Activated CD8-positive, alpha-beta T cell treated with anti-CD3 and anti-CD28 coated beads for 36 hours (primary cell): ENCODE results near the gene PID1. TPM values are rescaled to one million over a fixed set of nuclear protein-coding genes. Genes with fewer than 3 reads are reported as not detected.

Experiments used
- ATAC-seq: fragments of 200-7000 bp; cut with Tn5 transposase; one replicate; pipeline ENCODE4 v1.10.0; 2021; ENCODE audit warnings: mild to moderate bottlenecking, moderate library complexity
- CTCF ChIA-PET: fragments of 350-600 bp; sonication (Branson Sonifier 250); formaldehyde crosslinking; loops from one replicate; lab custom pipeline; 2021; ENCODE audit warnings: antibody characterized with exemption; lab: Charles Lee
- POLR2A ChIA-PET: fragments of 350-600 bp; sonication (Branson Sonifier 250); formaldehyde crosslinking; loops from one replicate; lab custom pipeline; 2021; ENCODE audit warnings: antibody characterized with exemption; lab: Charles Lee
- DNase-seq: peaks from one replicate; pipeline ENCODE4 v3.0.0-alpha.2; 2020
- H3K27ac Mint-ChIP-seq: one replicate; pipeline ENCODE4 v1.8.0; 2021; ENCODE audit warnings: mild to moderate bottlenecking, mixed read lengths
- H3K27me3 Mint-ChIP-seq: one replicate; pipeline ENCODE4 v1.8.0; 2021; ENCODE audit warnings: mixed read lengths
- H3K36me3 Mint-ChIP-seq: one replicate; pipeline ENCODE4 v1.8.0; 2021; ENCODE audit warnings: low read depth, mixed read lengths
- H3K4me1 Mint-ChIP-seq: one replicate; pipeline ENCODE4 v1.8.0; 2021; ENCODE audit warnings: low read depth, mixed read lengths
- H3K4me3 Mint-ChIP-seq: one replicate; pipeline ENCODE4 v1.8.0; 2021; ENCODE audit warnings: mild to moderate bottlenecking, moderate library complexity, mixed read lengths
- H3K9me3 Mint-ChIP-seq: one replicate; pipeline ENCODE4 v1.8.0; 2021; ENCODE audit warnings: mixed read lengths
- CTCF ChIP-seq: fragments of 200-600 bp; IDR thresholded peaks from one replicate; pipeline ENCODE4 v1.8.0; 2022; ENCODE audit warnings: antibody characterized with exemption, mild to moderate bottlenecking
- intact Hi-C: fragments of 100-400 bp; cut with micrococcal nuclease; formaldehyde crosslinking; loops from one replicate; pipeline ENCODE4 v1.10.0; 2022
- total RNA-seq, 2 experiments: library from RNA; stranded (reverse); gene quantifications; one replicate each; pipeline ENCODE4 v1.2.3, GENCODE V29; 2021

Gene PID1
- total RNA-seq, 2 experiments from 2014 or later = not detected

- H3K36me3 Mint-ChIP-seq = no peaks in the 10 kb centered on the region
- no peak for TF ChIP-seq CTCF
- H3K4me3 Mint-ChIP-seq = no peak overlapping the region
- H3K27ac Mint-ChIP-seq = no peak overlapping the region
- no peaks in the 10 kb centered on the region for H3K27me3 Mint-ChIP-seq
- intact Hi-C loops = no loop called here
- H3K4me1 Mint-ChIP-seq = no peaks in the 10 kb centered on the region
- ChIA-PET POLR2A (no interaction called here), CTCF (no interaction called here)
- peaks cover 3% of the 10 kb centered on the region for H3K9me3 Mint-ChIP-seq
- ATAC-seq (no peak), DNase-seq (no peak)
These were observed 129.6 kb downstream of the PID1 start for GRCh38 chr2:229141424-229142025.

- no peak overlapping the region for H3K27ac Mint-ChIP-seq
- no peaks in the 10 kb centered on the region for H3K36me3 Mint-ChIP-seq
- DNase-seq (no peak), ATAC-seq (no peak)
- no peaks in the 10 kb centered on the region for H3K4me1 Mint-ChIP-seq
- ChIA-PET POLR2A (no interaction called here), CTCF (no interaction called here)
- intact Hi-C loops = no loop called here
- no peak for TF ChIP-seq CTCF
- H3K4me3 Mint-ChIP-seq = no peak overlapping the region
- no peaks in the 10 kb centered on the region for H3K27me3 Mint-ChIP-seq
- H3K9me3 Mint-ChIP-seq = no peaks in the 10 kb centered on the region
These were observed 133.4 kb downstream of the PID1 start for GRCh38 chr2:229137639-229138038.

GRCh38 chr2:229137066-229137465 is 134.0 kb downstream of the PID1 start:
- POLR2A ChIA-PET = no interaction called here
- no peak overlapping the region for H3K27ac Mint-ChIP-seq
- H3K4me1 Mint-ChIP-seq = no peaks in the 10 kb centered on the region
- DNase-seq (no peak), ATAC-seq (no peak)
- no peak for TF ChIP-seq CTCF
- intact Hi-C loops = no loop called here
- H3K4me3 Mint-ChIP-seq = no peak overlapping the region
- CTCF ChIA-PET = no interaction called here
- no peaks in the 10 kb centered on the region for H3K9me3 Mint-ChIP-seq
- no peaks in the 10 kb centered on the region for H3K36me3 Mint-ChIP-seq
- no peaks in the 10 kb centered on the region for H3K27me3 Mint-ChIP-seq

- POLR2A ChIA-PET = no interaction called here
- no peaks in the 10 kb centered on the region for H3K27me3 Mint-ChIP-seq
- no peak overlapping the region for H3K4me3 Mint-ChIP-seq
- no peak for ATAC-seq
- CTCF ChIA-PET = no interaction called here
- no peak for DNase-seq
- intact Hi-C loops = no loop called here
- no peaks in the 10 kb centered on the region for H3K4me1 Mint-ChIP-seq
- no peaks in the 10 kb centered on the region for H3K9me3 Mint-ChIP-seq
- TF ChIP-seq CTCF = no peak
- H3K27ac Mint-ChIP-seq = no peak overlapping the region
- no peaks in the 10 kb centered on the region for H3K36me3 Mint-ChIP-seq
These were observed 137.8 kb downstream of the PID1 start for GRCh38 chr2:229133155-229133772.

- H3K36me3 Mint-ChIP-seq = no peaks in the 10 kb centered on the region
- no peak for TF ChIP-seq CTCF
- H3K9me3 Mint-ChIP-seq = no peaks in the 10 kb centered on the region
- H3K4me1 Mint-ChIP-seq = no peaks in the 10 kb centered on the region
- DNase-seq (no peak), ATAC-seq (no peak)
- H3K27me3 Mint-ChIP-seq = no peaks in the 10 kb centered on the region
- ChIA-PET POLR2A (no interaction called here), CTCF (no interaction called here)
- H3K4me3 Mint-ChIP-seq = no peak overlapping the region
- H3K27ac Mint-ChIP-seq = no peak overlapping the region
- intact Hi-C loops = no loop called here
These were observed 138.9 kb downstream of the PID1 start for GRCh38 chr2:229132236-229132635.
